Caco-2 (cell line): ENCODE results near the gene NOM1. TPM values are rescaled to one million over a fixed set of nuclear protein-coding genes. Genes with fewer than 3 reads are reported as not detected.

Experiments used
- BruUV-seq: library from RNA; stranded (reverse); fragments of 400-500 nt; replicated peaks from 2 replicates; lab custom pipeline; 2021; lab: Mats Ljungman, UMichigan
- CTCF ChIA-PET: fragments of 300-600 bp; sonication (Branson Sonifier 250); formaldehyde crosslinking; loops from one replicate; lab custom pipeline; 2022; ENCODE audit warnings: antibody characterized with exemption; lab: Charles Lee
- POLR2A ChIA-PET: fragments of 300-600 bp; sonication (Branson Sonifier 250); formaldehyde crosslinking; loops from one replicate; lab custom pipeline; 2022; ENCODE audit warnings: antibody characterized with exemption; lab: Charles Lee
- DNase-seq, 2 experiments: peaks; one replicate each; pipeline versions ENCODE4 v3.0.0 to v3.0.0-alpha.2; 2020 to 2022
- H3K27me3 ChIP-seq: replicated peaks from 2 replicates; pipeline ENCODE4 v1.6.0; 2011; ENCODE audit warnings: low read length; ENCODE audit not compliant: control insufficient read depth, insufficient read depth
- H3K36me3 ChIP-seq: 2 replicates; pipeline ENCODE4 v1.5.1; 2011; ENCODE audit warnings: low read length; ENCODE audit not compliant: control insufficient read depth, insufficient read depth
- H3K4me1 ChIP-seq: fragments of 250-450 bp; sonication (Bioruptor Pico); 2 replicates; pipeline ENCODE4 v1.5.1; 2020; ENCODE audit warnings: mild to moderate bottlenecking
- H3K4me3 ChIP-seq: 2 replicates; pipeline ENCODE4 v1.5.1; 2011; ENCODE audit warnings: low read depth, mild to moderate bottlenecking, control low read depth, low read length
- H3K9me3 ChIP-seq: fragments of 250-450 bp; sonication (Bioruptor Pico); 2 replicates; pipeline ENCODE4 v1.5.1; 2020; ENCODE audit warnings: mild to moderate bottlenecking, moderate library complexity
- H3K27ac Mint-ChIP-seq: one replicate; pipeline ENCODE4 v1.8.0; 2022; ENCODE audit warnings: mixed read lengths; ENCODE audit not compliant: unreplicated experiment
- H3K27me3 Mint-ChIP-seq: one replicate; pipeline ENCODE4 v1.8.0; 2022; ENCODE audit warnings: mixed read lengths; ENCODE audit not compliant: insufficient read depth, unreplicated experiment
- H3K36me3 Mint-ChIP-seq: one replicate; pipeline ENCODE4 v1.8.0; 2022; ENCODE audit warnings: mild to moderate bottlenecking, mixed read lengths; ENCODE audit not compliant: insufficient read depth, unreplicated experiment
- H3K4me1 Mint-ChIP-seq: one replicate; pipeline ENCODE4 v1.8.0; 2022; ENCODE audit warnings: low read depth, mixed read lengths; ENCODE audit not compliant: unreplicated experiment
- H3K4me3 Mint-ChIP-seq: one replicate; pipeline ENCODE4 v1.8.0; 2022; ENCODE audit warnings: mild to moderate bottlenecking, moderate library complexity, mixed read lengths; ENCODE audit not compliant: unreplicated experiment
- H3K9me3 Mint-ChIP-seq: one replicate; pipeline ENCODE4 v1.8.0; 2022; ENCODE audit warnings: mixed read lengths; ENCODE audit not compliant: unreplicated experiment
- CTCF ChIP-seq, 2 experiments: fragments of 200-600 bp in 1 of 2; IDR thresholded peaks; 1 replicate in 1 of 2; 2 replicates in 1 of 2; pipeline versions ENCODE4 v1.5.1 to v1.8.0; 2011 to 2022; ENCODE audit warnings: antibody characterized with exemption in 1 of 2, control low read depth in 1 of 2, inconsistent platforms in 1 of 2, low read depth in 1 of 2, low read length in 1 of 2, mild to moderate bottlenecking in 1 of 2, moderate library complexity in 1 of 2; ENCODE audit not compliant: insufficient read depth in 1 of 2, severe bottlenecking in 1 of 2, unreplicated experiment in 1 of 2
- intact Hi-C: fragments of 100-400 bp; cut with micrococcal nuclease; formaldehyde crosslinking; loops from one replicate; pipeline ENCODE4 v1.10.0; 2022; ENCODE audit not compliant: unreplicated experiment
- total RNA-seq: library from RNA; stranded (reverse); gene quantifications from 2 replicates; pipeline ENCODE4 v1.2.3, GENCODE V29; 2022

NOM1 gene
- total RNA-seq, 1 experiment from 2014 or later: 37.7 TPM

- intact Hi-C loops: no loop called here
- no peaks in the 10 kb centered on the region for H3K36me3 ChIP-seq
- Mint-ChIP-seq H3K4me1 (peaks cover 6% of the 10 kb centered on the region), H3K9me3 (no peaks in the 10 kb centered on the region), H3K36me3 (peaks cover 11% of the 10 kb centered on the region), H3K27me3 (peaks cover 8% of the 10 kb centered on the region), H3K4me3 (no peak overlapping the region), H3K27ac (no peak overlapping the region)
- DNase-seq: no peak
- no peaks in the 10 kb centered on the region for H3K27me3 ChIP-seq
- H3K4me3 ChIP-seq: no peak overlapping the region
- peaks cover 5% of the 10 kb centered on the region for H3K9me3 ChIP-seq
- BruUV-seq: no TSS peak
- ChIA-PET CTCF (no interaction called here), POLR2A (no interaction called here)
- no peak for TF ChIP-seq CTCF (IDR thresholded peaks at IDR 0.05; ENCODE audit: insufficient read depth in 1 of 2, low read depth in 1 of 2, low read length in 1 of 2, severe bottlenecking in 1 of 2, unreplicated experiment in 1 of 2)
- H3K4me1 ChIP-seq: no peaks in the 10 kb centered on the region
Observed at GRCh38 chr7:156943091-156944041, 6.1 kb upstream of the NOM1 start.

GRCh38 chr7:156944876-156945275, 4.6 kb upstream of the NOM1 start:
- Histone ChIP-seq H3K4me1 (peaks cover 4% of the 10 kb centered on the region; the same call in 1 of the 2 replicates), H3K27me3 (no peaks in the 10 kb centered on the region), H3K4me3 (no peak overlapping the region), H3K9me3 (peaks cover 5% of the 10 kb centered on the region), H3K36me3 (no peaks in the 10 kb centered on the region)
- ChIA-PET POLR2A (no interaction called here), CTCF (no interaction called here)
- no TSS peak for BruUV-seq
- intact Hi-C loops: no loop called here
- DNase-seq: no peak
- Mint-ChIP-seq H3K9me3 (no peaks in the 10 kb centered on the region), H3K27me3 (peaks cover 8% of the 10 kb centered on the region), H3K4me3 (no peak overlapping the region), H3K36me3 (peaks cover 11% of the 10 kb centered on the region), H3K27ac (no peak overlapping the region), H3K4me1 (peaks cover 6% of the 10 kb centered on the region)
- no peak for TF ChIP-seq CTCF (IDR thresholded peaks at IDR 0.05; ENCODE audit: insufficient read depth in 1 of 2, low read depth in 1 of 2, low read length in 1 of 2, severe bottlenecking in 1 of 2, unreplicated experiment in 1 of 2)

- Mint-ChIP-seq H3K4me3 (no peak overlapping the region), H3K27ac (no peak overlapping the region), H3K9me3 (no peaks in the 10 kb centered on the region), H3K4me1 (peaks cover 20% of the 10 kb centered on the region), H3K27me3 (peaks cover 8% of the 10 kb centered on the region), H3K36me3 (peaks cover 24% of the 10 kb centered on the region)
- ChIA-PET CTCF (interaction anchor here (0.5 kb wide), 1 partner anchor 440 kb away, joined by 3 read pairs; no protein-coding TSS in a partner anchor), POLR2A (no interaction called here)
- Histone ChIP-seq H3K4me1 (peaks cover 4% of the 10 kb centered on the region), H3K4me3 (no peak overlapping the region), H3K9me3 (no peaks in the 10 kb centered on the region), H3K36me3 (no peaks in the 10 kb centered on the region), H3K27me3 (no peaks in the 10 kb centered on the region)
- no peak for TF ChIP-seq CTCF (IDR thresholded peaks at IDR 0.05; ENCODE audit: insufficient read depth in 1 of 2, low read depth in 1 of 2, low read length in 1 of 2, severe bottlenecking in 1 of 2, unreplicated experiment in 1 of 2)
- BruUV-seq: no TSS peak
- no peak for DNase-seq
- intact Hi-C loops: loop anchor here (2.0 kb wide), 1 partner anchor 38 kb away; no protein-coding TSS in a partner anchor
Observed at GRCh38 chr7:156947120-156947843, 2.2 kb upstream of the NOM1 start.
